Renal pelvis (tissue), 4 donors: Measurements from ENCODE around the gene RALGPS2. TPM values are rescaled to one million over a fixed set of nuclear protein-coding genes. Genes with fewer than 3 reads are reported as not detected.

Source experiments
- DNase-seq: peaks from one replicate; pipeline ENCODE4 v3.0.0-alpha.2; 2013
- polyA plus RNA-seq, 3 donors: library from polyadenylated mRNA; unstranded; fragments of 120-200 nt; gene quantifications; one replicate each; pipeline ENCODE4 v1.2.1, GENCODE V29; 2013; ENCODE audit not compliant: insufficient read length in 3 of 3

The RALGPS2 gene
- polyA plus RNA-seq, 3 donors, result 30.0 to 36.9 (median 31.9) TPM

GRCh38 chr1:178960482-178961240 is 235.6 kb downstream of the RALGPS2 start:
- DNase-seq, result no peak

GRCh38 chr1:178961331-178961730 is 236.3 kb downstream of the RALGPS2 start:
- no peak for DNase-seq

GRCh38 chr1:178961868-178962267 is 236.8 kb downstream of the RALGPS2 start:
- DNase-seq, result no peak

- DNase-seq, result no peak
These were observed 238.0 kb downstream of the RALGPS2 start for GRCh38 chr1:178962853-178963711.

- no peak for DNase-seq
These were observed 239.7 kb downstream of the RALGPS2 start for GRCh38 chr1:178964469-178965330.

- no peak for DNase-seq
These were observed 241.3 kb downstream of the RALGPS2 start for GRCh38 chr1:178966312-178966711.

- no peak for DNase-seq
These were observed 244.4 kb downstream of the RALGPS2 start for GRCh38 chr1:178969226-178969987.

- no peak for DNase-seq
These were observed 245.1 kb downstream of the RALGPS2 start for GRCh38 chr1:178970184-178970583.

Other genes starting within 250 kb of the RALGPS2 start
- gene CLEC20A, start 228.3 kb upstream of the RALGPS2 start, polyA plus RNA-seq, result under 1 TPM; 0.36 to 0.60 (median 0.56) TPM
- gene TEX35, start 212.1 kb upstream of the RALGPS2 start, polyA plus RNA-seq, result under 1 TPM in 1 of 3 donors, not detected in 2; 0.11 TPM
- 1 to 10 TPM; 2.7 to 6.2 (median 4.2) TPM for gene ANGPTL1, start 145.8 kb downstream of the RALGPS2 start, polyA plus RNA-seq